K562 (cell line): ENCODE measurements around the gene THADA.

Source experiments
- FOSL1 ChIP-seq: fragments of 200-800 bp; sonication (Bioruptor generic); conservative IDR thresholded peaks from 2 replicates; pipeline ENCODE4 v1.6.1; 2016; ENCODE audit warnings: missing genetic modification characterization, missing compliant biosample characterization
- REST ChIP-seq, 2 experiments: fragments of 450-650 bp; formaldehyde crosslinking in 1 of 2; IDR thresholded peaks; 2 replicates each; pipeline versions ENCODE4 v1.4.0 to v1.6.1; 2014 to 2020; ENCODE audit warnings: mild to moderate bottlenecking in 2 of 2, borderline replicate concordance in 1 of 2, low read depth in 1 of 2

- TF ChIP-seq FOSL1 = no peak
- no peak for TF ChIP-seq REST (IDR thresholded peaks at IDR 0.05; ENCODE audit: borderline replicate concordance)
- TF ChIP-seq REST (CRISPR knock-in tag; IDR thresholded peaks at IDR 0.05; ENCODE audit: low read depth) = no peak
Observed at GRCh38 chr2:43300781-43301583, 294.9 kb downstream of the THADA start.
